Measurements from ENCODE around the gene SLIT3. TPM values are rescaled to one million over a fixed set of nuclear protein-coding genes. Genes with fewer than 3 reads are reported as not detected.

SLIT3 gene
- total and polyA plus RNA-seq, 10 of the 15 experiments (the other 5 are each of a cell fraction or from before 2014, with no cell fraction given): 0.05 TPM; not detected in 9

GRCh38 chr5:168897387-168898122 is 403.4 kb downstream of the SLIT3 start:
- no peak overlapping the region for H3K4me3 ChIP-seq
- no peaks in the 10 kb centered on the region for H3K36me3 ChIP-seq (ENCODE audit: control insufficient read depth in 2 of 2, insufficient read depth in 2 of 2, low read length in 1 of 2)
- no peak for ATAC-seq
- intact Hi-C loops (cut with micrococcal nuclease; ENCODE audit: unreplicated experiment): no loop called here
- ChIA-PET CTCF (no interaction called here), RAD21 (ENCODE audit: unreplicated experiment) (no interaction called here), SMC1A (ENCODE audit: uncharacterized antibody, unreplicated experiment) (interaction anchor here (0.6 kb wide), 1 partner anchor 521 kb away, joined by 4 read pairs; no protein-coding TSS in a partner anchor), POLR2A (no interaction called here)
- no peaks in the 10 kb centered on the region for H3K79me2 ChIP-seq (ENCODE audit: control insufficient read depth, insufficient read depth, low read length)
- H3K9me3 ChIP-seq (replicated peaks; ENCODE audit: control insufficient read depth, insufficient read depth, low read length): no peaks in the 10 kb centered on the region
- no TSS peak for BruUV-seq (replicated peaks)
- H2AFZ ChIP-seq (ENCODE audit: control insufficient read depth, low read depth, low read length): no peak overlapping the region
- 13% methylated on average over 8 of the region's 8 CpGs for WGBS (ENCODE audit: insufficient coverage, insufficient replicate concordance, low lambda C conversion rate, missing lambda C conversion rate)
- peaks cover 0 to 8% of the 10 kb centered on the region in 2 experiments; a peak in 2 of 4 replicates for H3K27me3 ChIP-seq (replicated peaks in 1 of 2; ENCODE audit: control insufficient read depth in 2 of 2, insufficient read depth in 2 of 2, low read length in 1 of 2)
- no peaks in the 10 kb centered on the region for H4K20me1 ChIP-seq (ENCODE audit: control insufficient read depth, insufficient read depth)
- no peak overlapping the region for H3K27ac ChIP-seq (ENCODE audit: control insufficient read depth, insufficient read depth)
- H3K4me2 ChIP-seq (ENCODE audit: control insufficient read depth, insufficient read depth): no peak overlapping the region
- DNase-seq (ENCODE audit: low read depth, low spot score): no peak
- no peaks in the 10 kb centered on the region for H3K4me1 ChIP-seq (ENCODE audit: control insufficient read depth, insufficient read depth, low read length)
- in situ Hi-C loops (cut with MboI): no loop called here
- FAIRE-seq: no peak
- no peak overlapping the region for H3K9ac ChIP-seq (ENCODE audit: control insufficient read depth, insufficient read depth, low read length)
- TF ChIP-seq NFYA (IDR thresholded peaks at IDR 0.05; ENCODE audit: borderline replicate concordance, low read depth, low read length): no peak
- TF ChIP-seq SREBF1 (IDR thresholded peaks at IDR 0.05; ENCODE audit: low read length): no peak
- TF ChIP-seq REST (IDR thresholded peaks at IDR 0.05; ENCODE audit: low read depth, low read length): no peak
- TF ChIP-seq CBFB (IDR thresholded peaks at IDR 0.05; ENCODE audit: low read depth): no peak
- TF ChIP-seq LARP7 (IDR thresholded peaks at IDR 0.05): no peak
- TF ChIP-seq ZBTB11 (CRISPR knock-in tag; IDR thresholded peaks at IDR 0.05): no peak
- TF ChIP-seq ATF2 (IDR thresholded peaks at IDR 0.05; ENCODE audit: low read length): no peak
- no peak for TF ChIP-seq IRF5 (IDR thresholded peaks at IDR 0.05; ENCODE audit: borderline replicate concordance)
- no peak for TF ChIP-seq KDM1A (IDR thresholded peaks at IDR 0.05; ENCODE audit: borderline replicate concordance)
- no peak for TF ChIP-seq ZNF622 (IDR thresholded peaks at IDR 0.05)
- TF ChIP-seq ATF3 (IDR thresholded peaks at IDR 0.05; ENCODE audit: borderline replicate concordance, extremely low read depth, low read depth, low read length): no peak
- TF ChIP-seq PKNOX1 (IDR thresholded peaks at IDR 0.05): no peak
